H9 (cell line): ENCODE data around the gene GSAP. TPM values are rescaled to one million over a fixed set of nuclear protein-coding genes. Genes with fewer than 3 reads are reported as not detected.

Experiments used
- DNase-seq: peaks from one replicate; pipeline ENCODE4 v3.0.0-alpha.2; 2017
- H2AFZ ChIP-seq: one replicate; pipeline ENCODE4 v1.6.1; 2013; ENCODE audit warnings: mild to moderate bottlenecking, low read length, control low read depth, moderate library complexity
- H2AK5ac ChIP-seq: 2 replicates; pipeline ENCODE4 v1.6.1; 2013; ENCODE audit warnings: low read length, control low read depth, mixed read lengths; ENCODE audit not compliant: insufficient read length
- H2BK120ac ChIP-seq: one replicate; pipeline ENCODE4 v1.6.1; 2013; ENCODE audit warnings: low read depth, mild to moderate bottlenecking, low read length, control low read depth, inconsistent platforms; ENCODE audit not compliant: poor library complexity, severe bottlenecking
- H2BK12ac ChIP-seq: 2 replicates; pipeline ENCODE4 v1.6.1; 2013; ENCODE audit warnings: low read length, control low read depth, mixed read lengths, low read depth; ENCODE audit not compliant: insufficient read length
- H2BK15ac ChIP-seq: 2 replicates; pipeline ENCODE4 v1.6.1; 2013; ENCODE audit warnings: low read depth, low read length, control low read depth
- H2BK20ac ChIP-seq: one replicate; pipeline ENCODE4 v1.6.1; 2013; ENCODE audit warnings: low read depth, mild to moderate bottlenecking, low read length, control low read depth, inconsistent platforms; ENCODE audit not compliant: poor library complexity, severe bottlenecking
- H2BK5ac ChIP-seq: 2 replicates; pipeline ENCODE4 v1.6.1; 2013; ENCODE audit warnings: low read length, control low read depth, mixed read lengths; ENCODE audit not compliant: insufficient read length
- H3K14ac ChIP-seq: 2 replicates; pipeline ENCODE4 v1.6.1; 2013; ENCODE audit warnings: low read length, control low read depth; ENCODE audit not compliant: insufficient read depth
- H3K18ac ChIP-seq: 2 replicates; pipeline ENCODE4 v1.6.1; 2013; ENCODE audit warnings: low read depth, mild to moderate bottlenecking, mixed read lengths, low read length, control low read depth; ENCODE audit not compliant: insufficient read length
- H3K23ac ChIP-seq: 2 replicates; pipeline ENCODE4 v1.6.1; 2013; ENCODE audit warnings: low read length, control low read depth, mixed read lengths, low read depth; ENCODE audit not compliant: insufficient read length
- H3K23me2 ChIP-seq: 2 replicates; pipeline ENCODE4 v1.6.1; 2013; ENCODE audit warnings: low read depth, mild to moderate bottlenecking, mixed read lengths, low read length, control low read depth; ENCODE audit not compliant: insufficient read length, poor library complexity, severe bottlenecking
- H3K27ac ChIP-seq: 2 replicates; pipeline ENCODE4 v1.5.1; 2013; ENCODE audit warnings: low read length, control low read depth, mixed read lengths, low read depth; ENCODE audit not compliant: insufficient read length
- H3K27me3 ChIP-seq: 2 replicates; pipeline ENCODE4 v1.6.1; 2013; ENCODE audit warnings: low read length, control low read depth, inconsistent platforms; ENCODE audit not compliant: insufficient read depth
- H3K4ac ChIP-seq: 2 replicates; pipeline ENCODE4 v1.6.1; 2013; ENCODE audit warnings: low read depth, mild to moderate bottlenecking, control low read depth, inconsistent platforms, low read length, moderate library complexity
- H3K4me1 ChIP-seq: 2 replicates; pipeline ENCODE4 v1.6.1; 2013; ENCODE audit warnings: low read length, control low read depth, inconsistent platforms; ENCODE audit not compliant: insufficient read depth
- H3K4me2 ChIP-seq: 2 replicates; pipeline ENCODE4 v1.6.1; 2013; ENCODE audit warnings: low read length, control low read depth, mixed read lengths; ENCODE audit not compliant: insufficient read length, insufficient read depth
- H3K56ac ChIP-seq: 2 replicates; pipeline ENCODE4 v1.6.1; 2013; ENCODE audit warnings: low read depth, mild to moderate bottlenecking, mixed read lengths, low read length, control low read depth; ENCODE audit not compliant: insufficient read length
- H3K79me1 ChIP-seq: 2 replicates; pipeline ENCODE4 v1.6.1; 2013; ENCODE audit warnings: low read depth, mild to moderate bottlenecking, moderate library complexity, low read length, control low read depth, inconsistent platforms; ENCODE audit not compliant: insufficient read depth, poor library complexity, severe bottlenecking
- H3K79me2 ChIP-seq: 2 replicates; pipeline ENCODE4 v1.6.1; 2013; ENCODE audit warnings: low read length, control low read depth, inconsistent platforms; ENCODE audit not compliant: insufficient read depth
- H3K9ac ChIP-seq: 2 replicates; pipeline ENCODE4 v1.6.1; 2013; ENCODE audit warnings: low read length, control low read depth, mixed read lengths; ENCODE audit not compliant: insufficient read length; ENCODE audit errors: extremely low read depth
- H3K9me3 ChIP-seq: one replicate; pipeline ENCODE4 v1.6.1; 2013; ENCODE audit warnings: low read depth, low read length, inconsistent platforms; ENCODE audit not compliant: control insufficient read depth
- H3T11ph ChIP-seq: one replicate; pipeline ENCODE4 v1.6.1; 2013; ENCODE audit warnings: mild to moderate bottlenecking, low read length, control low read depth, inconsistent platforms
- H4K20me1 ChIP-seq: one replicate; pipeline ENCODE4 v1.6.1; 2013; ENCODE audit not compliant: control insufficient read depth, insufficient read length, insufficient read depth
- H4K5ac ChIP-seq: 2 replicates; pipeline ENCODE4 v1.6.1; 2013; ENCODE audit warnings: low read depth, mild to moderate bottlenecking, mixed read lengths, low read length, control low read depth; ENCODE audit not compliant: insufficient read length
- H4K8ac ChIP-seq: replicated peaks from 2 replicates; pipeline ENCODE4 v1.6.1; 2013; ENCODE audit warnings: low read length, control low read depth, mixed read lengths, low read depth; ENCODE audit not compliant: insufficient read length
- H4K91ac ChIP-seq: 2 replicates; pipeline ENCODE4 v1.6.1; 2013; ENCODE audit warnings: low read depth, mild to moderate bottlenecking, moderate library complexity, mixed read lengths, low read length, control low read depth; ENCODE audit not compliant: insufficient read length
- H3K27ac Mint-ChIP-seq, 3 experiments: 2 replicates in 2 of 3; 3 replicates in 1 of 3; pipeline ENCODE4 v1.8.0; 2020 to 2021; ENCODE audit warnings: mixed read lengths in 3 of 3, mild to moderate bottlenecking in 1 of 3, moderate library complexity in 1 of 3
- H3K27me3 Mint-ChIP-seq: 2 replicates; pipeline ENCODE4 v1.8.0; 2021; ENCODE audit warnings: low read depth, mild to moderate bottlenecking, moderate library complexity, mixed read lengths
- H3K36me3 Mint-ChIP-seq, 3 experiments: 2 replicates in 2 of 3; 3 replicates in 1 of 3; pipeline ENCODE4 v1.8.0; 2020 to 2021; ENCODE audit warnings: low read depth in 3 of 3, mixed read lengths in 3 of 3; ENCODE audit not compliant: insufficient read depth in 1 of 3
- H3K4me1 Mint-ChIP-seq, 2 experiments: 2 replicates each; pipeline ENCODE4 v1.8.0; 2020; ENCODE audit warnings: mixed read lengths in 2 of 2
- H3K4me3 Mint-ChIP-seq, 2 experiments: 2 replicates in 1 of 2; 3 replicates in 1 of 2; pipeline ENCODE4 v1.8.0; 2020 to 2021; ENCODE audit warnings: mild to moderate bottlenecking in 2 of 2, mixed read lengths in 2 of 2, moderate library complexity in 1 of 2
- H3K9me3 Mint-ChIP-seq, 2 experiments: 2 replicates in 1 of 2; 3 replicates in 1 of 2; pipeline ENCODE4 v1.8.0; 2020; ENCODE audit warnings: mild to moderate bottlenecking in 2 of 2, mixed read lengths in 2 of 2, moderate library complexity in 1 of 2
- CTCF ChIP-seq: fragments of 200-600 bp; sonication (generic); conservative IDR thresholded peaks from 3 replicates; pipeline ENCODE4 v1.8.0; 2021; ENCODE audit warnings: antibody characterized with exemption, mild to moderate bottlenecking
- WGBS: extraction: QIAGEN DNeasy Blood & Tissue Kit; methylation state at CpG from one replicate; pipeline ENCODE4 v1.1.7; 2013; ENCODE audit warnings: missing lambda C conversion rate, low lambda C conversion rate, mixed read lengths; ENCODE audit not compliant: insufficient read length; ENCODE audit errors: extremely low coverage; 5-methylcytosine and 5-hydroxymethylcytosine counted together
- total RNA-seq: library from RNA; stranded (reverse); gene quantifications from 2 replicates; pipeline ENCODE4 v1.2.1, GENCODE V29; 2021

GSAP gene
- total RNA-seq, 1 experiment from 2014 or later = 1.9 TPM

- H2AK5ac ChIP-seq = no peak overlapping the region
- H3K4me3 Mint-ChIP-seq = no peak overlapping the region
These were observed 1.7 kb upstream of the GSAP start for GRCh38 chr7:77417801-77418200.

More at GRCh38 chr7:77417801-77418200, 1.7 kb upstream of the GSAP start:
- Histone ChIP-seq H2BK20ac (no peak overlapping the region), H3K14ac (no peak overlapping the region), H2BK12ac (no peak overlapping the region), H3K23me2 (peaks cover 11% of the 10 kb centered on the region), H2BK120ac (no peak overlapping the region), H2BK5ac (no peak overlapping the region), H3K56ac (no peak overlapping the region), H3K23ac (no peak overlapping the region), H3K9me3 (no peaks in the 10 kb centered on the region), H4K20me1 (no peaks in the 10 kb centered on the region), H4K5ac (no peak overlapping the region), H3K4ac (no peak overlapping the region), H3K4me2 (no peak overlapping the region), H2AFZ (no peak overlapping the region), H4K91ac (no peak overlapping the region), H3K27me3 (peaks cover 2% of the 10 kb centered on the region; the same call in 1 of the 2 replicates), H4K8ac (no peak overlapping the region), H3K9ac (no peak overlapping the region), H3K79me2 (no peaks in the 10 kb centered on the region), H3T11ph (no peak overlapping the region), H3K27ac (no peak overlapping the region), H3K4me1 (peaks cover 6% of the 10 kb centered on the region; the same call in 1 of the 2 replicates), H2BK15ac (no peak overlapping the region), H3K79me1 (no peaks in the 10 kb centered on the region), H3K18ac (no peak overlapping the region)
- Mint-ChIP-seq H3K27ac (no peak overlapping the region), H3K36me3 (no peaks in the 10 kb centered on the region), H3K9me3 (no peaks in the 10 kb centered on the region; a peak in 2 of 5 replicates), H3K4me1 (peaks cover 38 to 43% of the 10 kb centered on the region in 2 experiments), H3K27me3 (peaks cover 35% of the 10 kb centered on the region)
- no CpG with 5 or more reads among the region's 4 CpGs for WGBS
- TF ChIP-seq CTCF = no peak
- no peak for DNase-seq
